ENCODE data around the gene FBXW7. TPM values are rescaled to one million over a fixed set of nuclear protein-coding genes. Genes with fewer than 3 reads are reported as not detected.

Gene FBXW7
- total RNA-seq, 1 experiment from 2014 or later: 23.0 TPM

DNA sequence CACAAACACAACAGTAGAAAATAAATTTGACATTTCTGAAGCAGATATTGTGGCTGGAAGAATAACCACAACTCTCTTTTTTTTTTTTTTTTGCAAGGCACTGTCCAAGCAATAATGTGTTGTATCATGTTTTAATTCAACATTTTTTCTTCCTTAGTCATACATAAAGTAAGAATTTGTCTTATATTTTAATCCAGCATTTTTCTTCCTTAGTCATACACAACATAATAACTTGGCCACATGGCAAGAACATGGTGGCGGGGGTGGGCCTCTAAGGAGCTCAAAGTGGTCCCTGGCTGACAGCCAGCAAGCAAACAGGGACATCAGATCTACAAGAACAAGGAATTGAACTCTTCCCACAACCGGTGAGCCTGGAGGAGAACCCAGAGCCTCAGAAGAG, 20.2 kb downstream of the FBXW7 start:
- H3K27me3 ChIP-seq (ENCODE audit: insufficient read depth, low read length): no peaks in the 10 kb centered on the region
- no peaks in the 10 kb centered on the region for H3K9me2 ChIP-seq (ENCODE audit: insufficient read depth)
- no peaks in the 10 kb centered on the region for H3K9me3 ChIP-seq (ENCODE audit: control insufficient read depth in 1 of 2, insufficient read depth in 1 of 2, low read depth in 1 of 2, low read length in 2 of 2)
- DNase-seq (ENCODE audit: low read depth, low spot score) (no peak), ATAC-seq (no peak)
- CTCF ChIA-PET: interaction anchor here (3.9 kb wide), 1 partner anchor 14 kb away, joined by 20 read pairs; no protein-coding TSS in a partner anchor
- no peak for TF ChIP-seq JUND (IDR thresholded peaks at IDR 0.05)
- TF ChIP-seq, protein P1, sequence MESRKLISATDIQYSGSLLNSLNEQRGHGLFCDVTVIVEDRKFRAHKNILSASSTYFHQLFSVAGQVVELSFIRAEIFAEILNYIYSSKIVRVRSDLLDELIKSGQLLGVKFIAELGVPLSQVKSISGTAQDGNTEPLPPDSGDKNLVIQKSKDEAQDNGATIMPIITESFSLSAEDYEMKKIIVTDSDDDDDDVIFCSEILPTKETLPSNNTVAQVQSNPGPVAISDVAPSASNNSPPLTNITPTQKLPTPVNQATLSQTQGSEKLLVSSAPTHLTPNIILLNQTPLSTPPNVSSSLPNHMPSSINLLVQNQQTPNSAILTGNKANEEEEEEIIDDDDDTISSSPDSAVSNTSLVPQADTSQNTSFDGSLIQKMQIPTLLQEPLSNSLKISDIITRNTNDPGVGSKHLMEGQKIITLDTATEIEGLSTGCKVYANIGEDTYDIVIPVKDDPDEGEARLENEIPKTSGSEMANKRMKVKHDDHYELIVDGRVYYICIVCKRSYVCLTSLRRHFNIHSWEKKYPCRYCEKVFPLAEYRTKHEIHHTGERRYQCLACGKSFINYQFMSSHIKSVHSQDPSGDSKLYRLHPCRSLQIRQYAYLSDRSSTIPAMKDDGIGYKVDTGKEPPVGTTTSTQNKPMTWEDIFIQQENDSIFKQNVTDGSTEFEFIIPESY (IDR thresholded peaks at IDR 0.05; ENCODE audit: extremely low read depth, insufficient replicate concordance, low read length): no peak
- TF ChIP-seq POLR2AphosphoS5 (IDR thresholded peaks at IDR 0.05; ENCODE audit: low read depth, low read length): no peak
- TF ChIP-seq ELF1 (IDR thresholded peaks at IDR 0.05; ENCODE audit: borderline replicate concordance, low read depth): no peak
- TF ChIP-seq SIN3A (IDR thresholded peaks at IDR 0.05; ENCODE audit: low read depth): no peak
- TF ChIP-seq CTCF (IDR thresholded peaks at IDR 0.05 in 2 of 3, conservative IDR thresholded peaks at IDR 0.05 in 1 of 3; ENCODE audit: borderline replicate concordance in 1 of 3, insufficient read depth in 1 of 3, low read depth in 2 of 3, low read length in 2 of 3): no peak
- no peak for TF ChIP-seq YY1 (IDR thresholded peaks at IDR 0.05; ENCODE audit: extremely low read depth, insufficient replicate concordance, low read depth, low read length)
- no peak for TF ChIP-seq ZNF274 (IDR thresholded peaks at IDR 0.05; ENCODE audit: low read depth, low read length)
- TF ChIP-seq CBX3 (IDR thresholded peaks at IDR 0.05; ENCODE audit: low read depth): no peak
- no peak for TF ChIP-seq FOSL1 (IDR thresholded peaks at IDR 0.05; ENCODE audit: low read depth)
- no peak for TF ChIP-seq POLR2A (IDR thresholded peaks at IDR 0.05; ENCODE audit: borderline replicate concordance, extremely low read depth, insufficient read depth, insufficient read length)
- TF ChIP-seq EZH2 (IDR thresholded peaks at IDR 0.05): no peak
- no peak for TF ChIP-seq RAD21 (IDR thresholded peaks at IDR 0.05; ENCODE audit: low read depth)
- TF ChIP-seq SRF (IDR thresholded peaks at IDR 0.05; ENCODE audit: low read depth): no peak
- peaks cover 4% of the 10 kb centered on the region; the same call in 1 of the 2 replicates for H4K20me1 ChIP-seq (ENCODE audit: insufficient read depth)
- H3K4me3 ChIP-seq (replicated peaks in 1 of 2; ENCODE audit: low read depth in 1 of 2, low read length in 2 of 2): no peak overlapping the region
- POLR2A ChIA-PET: no interaction called here
- no peaks in the 10 kb centered on the region for H3K36me3 ChIP-seq (ENCODE audit: control insufficient read depth in 1 of 2, insufficient read depth in 2 of 2, low read length in 2 of 2)
- RAD21 ChIA-PET (ENCODE audit: low non-redundant PET in 1 of 2, low total read pairs in 2 of 2, uncharacterized antibody in 2 of 2, unreplicated experiment in 2 of 2): no interaction called here
- H2AFZ ChIP-seq (ENCODE audit: low read depth, low read length, poor library complexity, severe bottlenecking): no peak overlapping the region
- no peaks in the 10 kb centered on the region; a peak in 1 of 4 replicates for H3K4me1 ChIP-seq (ENCODE audit: control insufficient read depth in 1 of 2, insufficient read depth in 2 of 2, low read length in 2 of 2)
- H3K79me2 ChIP-seq (ENCODE audit: insufficient read depth, low read length): peaks cover 94% of the 10 kb centered on the region
- no peak overlapping the region for H3K4me2 ChIP-seq (ENCODE audit: low read length)
- no TSS peak for BruUV-seq (replicated peaks)
- no peak overlapping the region for H3K27ac ChIP-seq (ENCODE audit: low read depth, low read length)
- no peak overlapping the region for H3K9ac ChIP-seq (ENCODE audit: low read length)
- intact Hi-C loops (cut with micrococcal nuclease): no loop called here

Measured in HCT116 (cell line).